K562 (cell line): ENCODE results near the gene SPAG16. TPM values are rescaled to one million over a fixed set of nuclear protein-coding genes. Genes with fewer than 3 reads are reported as not detected.

ENCODE experiments used
- ATAC-seq: fragments of 200-7000 bp; cut with Tn5 transposase; 3 replicates; pipeline ENCODE4 v1.9.1; 2020; ENCODE audit warnings: moderate library complexity
- BruUV-seq: library from RNA; stranded (reverse); fragments of 400-500 nt; replicated peaks from 2 replicates; lab custom pipeline; 2021; lab: Mats Ljungman, UMichigan
- CTCF ChIA-PET: fragments of 300-600 bp; formaldehyde crosslinking; extraction: SDS; loops from one replicate; lab custom pipeline; 2021; ENCODE audit warnings: low intra/inter-chr PET ratio; lab: Yijun Ruan, JAX
- POLR2A ChIA-PET: fragments of 300-600, 350-650 bp; sonication (Branson Sonifier 250); formaldehyde crosslinking; extraction: SDS; loops from one replicate; lab custom pipeline; 2021; ENCODE audit warnings: antibody characterized with exemption, inconsistent platforms; lab: Yijun Ruan, JAX
- DNase-seq, 4 experiments: peaks; one replicate each; pipeline versions ENCODE4 v3.0.0 to v3.0.0-alpha.2; 2011 to 2018; ENCODE audit warnings: low spot score in 3 of 4, mixed read lengths in 3 of 4; ENCODE audit errors: extremely low read depth in 1 of 4
- FAIRE-seq: peaks from 2 replicates; lab custom pipeline; 2011; peaks lifted over from hg19 to GRCh38; lab: Jason Lieb, UNC
- H2AFZ ChIP-seq: 2 replicates; pipeline ENCODE4 v1.6.0; 2011; ENCODE audit warnings: low read depth, low read length, control low read depth, inconsistent platforms
- H3K27ac ChIP-seq: fragments of 200-600 bp; 3 replicates; pipeline ENCODE4 v1.8.0; 2011; ENCODE audit warnings: low read depth, mild to moderate bottlenecking, control low read depth, inconsistent platforms, low read length, moderate library complexity, mixed read lengths; ENCODE audit errors: extremely low read depth
- H3K27me3 ChIP-seq, 2 experiments: fragments of 300-600 bp in 1 of 2; 2 replicates in 1 of 2; 3 replicates in 1 of 2; pipeline versions ENCODE4 v1.6.0 to v1.8.0; 2011; ENCODE audit warnings: inconsistent platforms in 2 of 2, low read length in 2 of 2, mild to moderate bottlenecking in 1 of 2, mixed read lengths in 1 of 2, moderate library complexity in 1 of 2; ENCODE audit not compliant: control insufficient read depth in 2 of 2, insufficient read depth in 2 of 2
- H3K36me3 ChIP-seq: fragments of 300-600 bp; 3 replicates; pipeline ENCODE4 v1.8.0; 2011; ENCODE audit warnings: mild to moderate bottlenecking, low read length, inconsistent platforms; ENCODE audit not compliant: control insufficient read depth, insufficient read depth
- H3K4me1 ChIP-seq, 2 experiments: fragments of 200-600 bp in 1 of 2; replicated peaks in 1 of 2; 2 replicates in 1 of 2; 3 replicates in 1 of 2; pipeline versions ENCODE4 v1.5.1 to v1.8.0; 2011; ENCODE audit warnings: inconsistent platforms in 2 of 2, low read length in 2 of 2, mild to moderate bottlenecking in 1 of 2, mixed read lengths in 1 of 2, moderate library complexity in 1 of 2; ENCODE audit not compliant: control insufficient read depth in 2 of 2, insufficient read depth in 2 of 2
- H3K4me2 ChIP-seq: 2 replicates; pipeline ENCODE4 v1.6.1; 2011; ENCODE audit warnings: low read length, control low read depth, inconsistent platforms, mixed read lengths; ENCODE audit not compliant: insufficient read depth
- H3K4me3 ChIP-seq: fragments of 200-600 bp; sonication (generic), shearing (Covaris generic); 2 replicates; pipeline ENCODE4 v1.5.1; 2016; ENCODE audit warnings: control low read depth, inconsistent platforms
- H3K79me2 ChIP-seq: fragments of 200-600 bp; 3 replicates; pipeline ENCODE4 v1.8.0; 2011; ENCODE audit warnings: low read length, inconsistent platforms; ENCODE audit not compliant: control insufficient read depth, insufficient read depth
- H3K9ac ChIP-seq, 2 experiments: 2 replicates each; pipeline versions ENCODE4 v1.6.0 to v1.6.1; 2011; ENCODE audit warnings: low read depth in 2 of 2, low read length in 2 of 2, control low read depth in 1 of 2, inconsistent platforms in 1 of 2, mild to moderate bottlenecking in 1 of 2, mixed read lengths in 1 of 2; ENCODE audit not compliant: insufficient read depth in 1 of 2
- H3K9me1 ChIP-seq: one replicate; pipeline ENCODE4 v1.6.0; 2011; ENCODE audit warnings: inconsistent platforms, mild to moderate bottlenecking, low read length, moderate library complexity; ENCODE audit not compliant: control insufficient read depth, insufficient read depth
- H3K9me3 ChIP-seq: replicated peaks from 2 replicates; pipeline ENCODE4 v1.5.1; 2011; ENCODE audit warnings: low read depth, low read length, inconsistent platforms; ENCODE audit not compliant: control insufficient read depth, insufficient read depth
- H4K20me1 ChIP-seq: replicated peaks from 2 replicates; pipeline ENCODE4 v1.6.1; 2011; ENCODE audit warnings: low read length, inconsistent platforms, mixed read lengths; ENCODE audit not compliant: control insufficient read depth, insufficient read depth
- ARNT ChIP-seq, 2 experiments: fragments of 450-650 bp; IDR thresholded peaks; 2 replicates each; pipeline ENCODE4 v1.6.1; 2016; ENCODE audit warnings: mild to moderate bottlenecking in 1 of 2
- CBFB ChIP-seq: sonication (generic); formaldehyde crosslinking; IDR thresholded peaks from 2 replicates; pipeline ENCODE4 v1.4.0; 2020; ENCODE audit warnings: mild to moderate bottlenecking, missing genetic modification reagents
- CCAR2 ChIP-seq: fragments of 200-400 bp; formaldehyde crosslinking; IDR thresholded peaks from 2 replicates; pipeline ENCODE4 v1.6.1; 2017; ENCODE audit warnings: mild to moderate bottlenecking, low read depth, low read length
- DACH1 ChIP-seq: fragments of 450-650 bp; IDR thresholded peaks from 2 replicates; pipeline ENCODE4 v1.6.1; 2018; ENCODE audit not compliant: partially characterized antibody
- MIER1 ChIP-seq: fragments of 450-650 bp; IDR thresholded peaks from 2 replicates; pipeline ENCODE4 v1.6.1; 2016; ENCODE audit warnings: antibody characterized with exemption, mild to moderate bottlenecking, low read depth
- NCOA4 ChIP-seq: fragments of 450-650 bp; IDR thresholded peaks from 2 replicates; pipeline ENCODE4 v1.6.1; 2018; ENCODE audit warnings: mild to moderate bottlenecking; ENCODE audit not compliant: partially characterized antibody
- SPI1 ChIP-seq: IDR thresholded peaks from 2 replicates; pipeline ENCODE4 v1.6.1; 2011; ENCODE audit warnings: low read depth, low read length, control low read depth, borderline replicate concordance
- STAT5B ChIP-seq: fragments of 250-450 bp; sonication (Bioruptor Pico); IDR thresholded peaks from 2 replicates; pipeline ENCODE4 v1.8.0; 2021; ENCODE audit warnings: mild to moderate bottlenecking, inconsistent platforms
- ZNF717 ChIP-seq: fragments of 250-450 bp; sonication (Bioruptor Pico); IDR thresholded peaks from 2 replicates; pipeline ENCODE4 v1.5.0; 2021
- ZNF830 ChIP-seq: fragments of 250-450 bp; sonication (Bioruptor Pico); IDR thresholded peaks from 2 replicates; pipeline ENCODE4 v1.5.0; 2021; ENCODE audit warnings: mild to moderate bottlenecking
- WGBS: fragments of 100-300 bp; shearing (Covaris generic); methylation state at CpG from one replicate; pipeline ENCODE4 v1.1.6; 2016; ENCODE audit warnings: low coverage, mixed read lengths; ENCODE audit not compliant: insufficient coverage; ENCODE audit errors: missing lambda C conversion rate; 5-methylcytosine and 5-hydroxymethylcytosine counted together
- in situ Hi-C: fragments of 300-500 bp; cut with MboI; formaldehyde crosslinking; loops from 4 replicates; pipeline ENCODE4 v1.15.0; 2018; ENCODE audit warnings: inconsistent platforms, mixed read lengths
- intact Hi-C: fragments of 100-400 bp; cut with micrococcal nuclease; formaldehyde crosslinking; loops from 2 replicates; pipeline ENCODE4 v1.14.2; 2022
- polyA plus RNA-seq, 8 experiments: library from polyadenylated mRNA; depleted of rRNA in 4 of 8; stranded (reverse) in 5 of 8; unstranded in 3 of 8; fragments of >200 nt; fragmentation: Nextera tagmentation in 2 of 8; fragmentation: Illumina TruSeq in 1 of 8; extraction: Ambion mirVana in 2 of 8; extraction: Trizol in 1 of 8; gene quantifications; 2 replicates each; pipeline versions ENCODE4 v1.2.1 to v1.2.3, GENCODE V29; 2011 to 2014; ENCODE audit warnings: inconsistent platforms in 1 of 8, missing spikeins in 1 of 8
- total RNA-seq, 7 experiments: library from RNA; depleted of rRNA in 6 of 7; stranded (reverse); fragments of >200 nt in 6 of 7; fragmentation: Illumina TruSeq in 2 of 7; extraction: Trizol in 2 of 7; gene quantifications; 2 replicates each; pipeline versions ENCODE4 v1.2.1 to v1.2.3, GENCODE V29; 2011 to 2021; ENCODE audit warnings: low replicate concordance in 1 of 7
- TF ChIP-seq, protein P1 (sequence below), 2 experiments: IDR thresholded peaks; 2 replicates each; pipeline ENCODE4 v1.6.1; 2012; ENCODE audit warnings: improper control_type of control experiment in 2 of 2, low read depth in 2 of 2, low read length in 2 of 2, borderline replicate concordance in 1 of 2

Gene SPAG16
- total and polyA plus RNA-seq, 9 of the 15 experiments (the other 6 are each of a cell fraction or from before 2014, with no cell fraction given) = 0.98 to 5.9 (median 3.5) TPM

DNA sequence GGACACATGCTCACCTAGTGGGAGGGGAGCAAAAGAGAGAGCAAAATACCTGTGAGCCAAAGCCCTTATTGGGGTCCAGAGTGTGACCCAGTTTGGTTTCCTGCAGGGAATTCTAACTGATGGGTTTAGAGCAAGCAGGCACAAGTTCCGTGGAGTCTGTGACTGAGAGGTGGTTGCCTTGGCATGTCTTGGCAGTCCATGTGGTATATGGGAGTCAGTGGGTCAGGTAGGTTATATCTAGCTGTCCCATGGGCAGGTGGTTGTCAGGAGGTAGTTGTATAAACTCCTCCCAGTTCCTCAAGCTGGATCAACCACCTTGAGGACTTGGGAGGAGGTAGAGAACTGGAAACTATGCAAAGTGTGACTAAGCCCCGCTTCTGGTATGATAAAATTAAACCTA lies 673.8 kb downstream of the SPAG16 start:
- Histone ChIP-seq H3K4me3 (no peak overlapping the region), H3K4me2 (no peak overlapping the region), H2AFZ (no peak overlapping the region), H3K9ac (no peak overlapping the region), H3K4me1 (no peaks in the 10 kb centered on the region), H3K9me1 (no peaks in the 10 kb centered on the region), H3K9me3 (no peaks in the 10 kb centered on the region), H4K20me1 (no peaks in the 10 kb centered on the region), H3K27me3 (no peaks in the 10 kb centered on the region), H3K27ac (no peak overlapping the region), H3K36me3 (no peaks in the 10 kb centered on the region), H3K79me2 (no peaks in the 10 kb centered on the region)
- POLR2A ChIA-PET = no interaction called here
- BruUV-seq = no TSS peak
- no peak for ATAC-seq
- TF ChIP-seq MIER1 = no peak
- TF ChIP-seq NCOA4 = no peak
- TF ChIP-seq CBFB (CRISPR knock-in tag) = no peak
- no peak for TF ChIP-seq CCAR2
- TF ChIP-seq STAT5B (CRISPR knock-in tag) = no peak
- TF ChIP-seq ZNF830 (CRISPR knock-in tag) = no peak
- TF ChIP-seq SPI1 = no peak
- TF ChIP-seq DACH1 = no peak
- TF ChIP-seq, protein P1, sequence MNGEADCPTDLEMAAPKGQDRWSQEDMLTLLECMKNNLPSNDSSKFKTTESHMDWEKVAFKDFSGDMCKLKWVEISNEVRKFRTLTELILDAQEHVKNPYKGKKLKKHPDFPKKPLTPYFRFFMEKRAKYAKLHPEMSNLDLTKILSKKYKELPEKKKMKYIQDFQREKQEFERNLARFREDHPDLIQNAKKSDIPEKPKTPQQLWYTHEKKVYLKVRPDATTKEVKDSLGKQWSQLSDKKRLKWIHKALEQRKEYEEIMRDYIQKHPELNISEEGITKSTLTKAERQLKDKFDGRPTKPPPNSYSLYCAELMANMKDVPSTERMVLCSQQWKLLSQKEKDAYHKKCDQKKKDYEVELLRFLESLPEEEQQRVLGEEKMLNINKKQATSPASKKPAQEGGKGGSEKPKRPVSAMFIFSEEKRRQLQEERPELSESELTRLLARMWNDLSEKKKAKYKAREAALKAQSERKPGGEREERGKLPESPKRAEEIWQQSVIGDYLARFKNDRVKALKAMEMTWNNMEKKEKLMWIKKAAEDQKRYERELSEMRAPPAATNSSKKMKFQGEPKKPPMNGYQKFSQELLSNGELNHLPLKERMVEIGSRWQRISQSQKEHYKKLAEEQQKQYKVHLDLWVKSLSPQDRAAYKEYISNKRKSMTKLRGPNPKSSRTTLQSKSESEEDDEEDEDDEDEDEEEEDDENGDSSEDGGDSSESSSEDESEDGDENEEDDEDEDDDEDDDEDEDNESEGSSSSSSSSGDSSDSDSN (IDR thresholded peaks at IDR 0.05; ENCODE audit: borderline replicate concordance in 1 of 2, low read depth in 2 of 2, low read length in 2 of 2) = no peak
- no peak for TF ChIP-seq ARNT (IDR thresholded peaks at IDR 0.05)
- no peak for TF ChIP-seq ZNF717 (CRISPR knock-in tag)
- WGBS = 0% methylated on average over 2 of the region's 2 CpGs
- DNase-seq = no peak
- intact Hi-C loops (no loop called here), in situ Hi-C loops (no loop called here)
- CTCF ChIA-PET = no interaction called here
- no peak for FAIRE-seq
